SK-N-SH (cell line): Measurements from ENCODE around the gene TRAPPC12. TPM values are rescaled to one million over a fixed set of nuclear protein-coding genes. Genes with fewer than 3 reads are reported as not detected.

ENCODE experiments used
- CTCF ChIA-PET: fragments of 300-600, 350-600 bp; formaldehyde crosslinking; extraction: SDS; loops from one replicate; lab custom pipeline; 2021; lab: Yijun Ruan, JAX
- POLR2A ChIA-PET: fragments of 350-600 bp; sonication (Branson Sonifier 250); formaldehyde crosslinking; extraction: SDS; loops from one replicate; lab custom pipeline; 2020; ENCODE audit warnings: antibody characterized with exemption, inconsistent platforms; lab: Yijun Ruan, JAX
- DNase-seq: peaks from one replicate; pipeline ENCODE4 v3.0.0; 2012
- H2AFZ ChIP-seq: fragments of 200-600 bp; sonication (generic); 2 replicates; pipeline ENCODE4 v1.8.1; 2016; ENCODE audit warnings: antibody characterized with exemption, mild to moderate bottlenecking, low read depth
- H3F3A ChIP-seq: fragments of 200-600 bp; sonication (generic); replicated peaks from 2 replicates; pipeline ENCODE3; 2016; ENCODE audit warnings: antibody characterized with exemption, mild to moderate bottlenecking; ENCODE audit not compliant: insufficient read depth
- H3K27ac ChIP-seq, 2 experiments: fragments of 200-500 bp in 1 of 2; fragments of 200-600 bp in 1 of 2; sonication (Bioruptor generic) in 1 of 2; sonication (generic), shearing (Covaris generic) in 1 of 2; 2 replicates each; pipeline versions ENCODE4 v1.5.1 to v1.6.1; 2014 to 2016; ENCODE audit warnings: low read depth in 2 of 2, inconsistent platforms in 1 of 2, low read length in 1 of 2, mild to moderate bottlenecking in 1 of 2, mixed read lengths in 1 of 2
- H3K27me3 ChIP-seq: fragments of 200-600 bp; sonication (generic), shearing (Covaris generic); 2 replicates; pipeline ENCODE4 v1.6.1; 2016; ENCODE audit warnings: mixed run types; ENCODE audit not compliant: insufficient read depth
- H3K36me3 ChIP-seq, 2 experiments: fragments of 200-500 bp in 1 of 2; fragments of 200-600 bp in 1 of 2; sonication (Bioruptor generic) in 1 of 2; sonication (generic) in 1 of 2; replicated peaks in 1 of 2; 2 replicates each; pipeline versions ENCODE3 to v1.5.1; 2014 to 2016; ENCODE audit warnings: low read length in 1 of 2, mild to moderate bottlenecking in 1 of 2; ENCODE audit not compliant: insufficient read depth in 2 of 2, control insufficient read depth in 1 of 2
- H3K4me1 ChIP-seq, 2 experiments: fragments of 200-500 bp in 1 of 2; fragments of 200-600 bp in 1 of 2; sonication (Bioruptor generic) in 1 of 2; sonication (generic), shearing (Covaris generic) in 1 of 2; 2 replicates each; pipeline versions ENCODE4 v1.5.1 to v1.6.1; 2014 to 2016; ENCODE audit warnings: low read depth in 1 of 2, low read length in 1 of 2, mixed run types in 1 of 2; ENCODE audit not compliant: insufficient read depth in 2 of 2, control insufficient read depth in 1 of 2
- H3K4me2 ChIP-seq: fragments of 200-600 bp; sonication (generic), shearing (Covaris generic); 2 replicates; pipeline ENCODE4 v1.6.1; 2017; ENCODE audit warnings: mixed run types
- H3K4me3 ChIP-seq, 2 experiments: fragments of 200-500 bp in 1 of 2; fragments of 200-600 bp in 1 of 2; sonication (Bioruptor generic) in 1 of 2; sonication (generic), shearing (Covaris generic) in 1 of 2; 2 replicates each; pipeline versions ENCODE4 v1.5.1 to v1.8.1; 2014 to 2016; ENCODE audit warnings: low read depth in 2 of 2, inconsistent platforms in 1 of 2, low read length in 1 of 2, mild to moderate bottlenecking in 1 of 2, mixed read lengths in 1 of 2, moderate library complexity in 1 of 2
- H3K79me2 ChIP-seq: fragments of 200-600 bp; sonication (generic); 2 replicates; pipeline ENCODE4 v1.8.1; 2017; ENCODE audit warnings: mild to moderate bottlenecking; ENCODE audit not compliant: insufficient read depth
- H3K9ac ChIP-seq: fragments of 200-600 bp; sonication (generic); 2 replicates; pipeline ENCODE4 v1.6.1; 2017; ENCODE audit warnings: mixed run types
- H3K9me2 ChIP-seq: fragments of 200-600 bp; sonication (generic); 2 replicates; pipeline ENCODE4 v1.6.1; 2017; ENCODE audit warnings: mixed run types
- H3K9me3 ChIP-seq: fragments of 200-600 bp; sonication (generic); 2 replicates; pipeline ENCODE4 v1.6.1; 2017; ENCODE audit warnings: mixed run types, mild to moderate bottlenecking, moderate library complexity
- H4K20me1 ChIP-seq: fragments of 200-600 bp; sonication (generic); 2 replicates; pipeline ENCODE4 v1.6.1; 2017; ENCODE audit warnings: mild to moderate bottlenecking, mixed run types; ENCODE audit not compliant: insufficient read depth
- CHD2 ChIP-seq: fragments of 150-350 bp; IDR thresholded peaks from 2 replicates; pipeline ENCODE4 v1.6.1; 2018; ENCODE audit warnings: low read length; ENCODE audit not compliant: partially characterized antibody
- ELF1 ChIP-seq: IDR thresholded peaks from 2 replicates; pipeline ENCODE4 v1.4.0; 2012
- EP300 ChIP-seq, 2 experiments: IDR thresholded peaks; 2 replicates each; pipeline versions ENCODE4 v1.4.0 to v1.6.1; 2012; ENCODE audit warnings: borderline replicate concordance in 1 of 2, low read depth in 1 of 2, low read length in 1 of 2
- EZH2phosphoT487 ChIP-seq: fragments of 200-600 bp; sonication (generic); IDR thresholded peaks from 2 replicates; pipeline ENCODE4 v1.6.1; 2017; ENCODE audit warnings: low read depth, mixed run types, mild to moderate bottlenecking, antibody characterized with exemption, moderate library complexity, borderline replicate concordance
- FOSL2 ChIP-seq: IDR thresholded peaks from 2 replicates; pipeline ENCODE4 v1.4.0; 2012; ENCODE audit warnings: low read depth, mild to moderate bottlenecking, moderate library complexity, borderline replicate concordance
- FOXM1 ChIP-seq: IDR thresholded peaks from 2 replicates; pipeline ENCODE4 v1.4.0; 2012; ENCODE audit warnings: low read depth, mild to moderate bottlenecking
- MAX ChIP-seq: IDR thresholded peaks from 2 replicates; pipeline ENCODE4 v1.4.0; 2012; ENCODE audit warnings: low read depth
- MXI1 ChIP-seq: IDR thresholded peaks from 2 replicates; pipeline ENCODE4 v1.6.1; 2012; ENCODE audit warnings: mild to moderate bottlenecking, low read depth, low read length, improper control_type of control experiment
- NRF1 ChIP-seq: IDR thresholded peaks from 2 replicates; pipeline ENCODE4 v1.6.1; 2012; ENCODE audit warnings: low read depth, mild to moderate bottlenecking, low read length
- RCOR1 ChIP-seq: fragments of 150-350 bp; IDR thresholded peaks from 2 replicates; pipeline ENCODE4 v1.6.1; 2017; ENCODE audit warnings: antibody characterized with exemption, low read length
- RFX5 ChIP-seq: IDR thresholded peaks from 2 replicates; pipeline ENCODE4 v1.6.1; 2012; ENCODE audit warnings: mild to moderate bottlenecking, improper control_type of control experiment, low read length
- SIN3A ChIP-seq: IDR thresholded peaks from 2 replicates; pipeline ENCODE4 v1.6.1; 2012; ENCODE audit warnings: low read depth, mild to moderate bottlenecking, low read length, moderate library complexity, borderline replicate concordance
- TAF1 ChIP-seq: IDR thresholded peaks from 2 replicates; pipeline ENCODE4 v1.6.1; 2012; ENCODE audit warnings: low read depth, mild to moderate bottlenecking, low read length, moderate library complexity, borderline replicate concordance
- ZBTB33 ChIP-seq: IDR thresholded peaks from 2 replicates; pipeline ENCODE4 v1.4.0; 2012; ENCODE audit warnings: low read depth, borderline replicate concordance
- WGBS: methylation state at CpG from one replicate; pipeline ENCODE4 v1.1.6; 2017; ENCODE audit warnings: low lambda C conversion rate; 5-methylcytosine and 5-hydroxymethylcytosine counted together
- polyA plus RNA-seq, 3 experiments: library from polyadenylated mRNA; depleted of rRNA; stranded (reverse); fragments of >200 nt; gene quantifications; 2 replicates each; pipeline ENCODE4 v1.2.3, GENCODE V29; 2012
- TF ChIP-seq, protein P1 (sequence below): fragments of 150-350 bp; IDR thresholded peaks from 2 replicates; pipeline ENCODE4 v1.6.1; 2016; ENCODE audit warnings: mild to moderate bottlenecking, low read depth, low read length
- TF ChIP-seq, protein P2 (sequence below): IDR thresholded peaks from 2 replicates; pipeline ENCODE4; 2012

Gene TRAPPC12
- polyA plus RNA-seq, 1 of the 3 experiments (the other 2 are of a cell fraction), result 83.3 TPM

DNA sequence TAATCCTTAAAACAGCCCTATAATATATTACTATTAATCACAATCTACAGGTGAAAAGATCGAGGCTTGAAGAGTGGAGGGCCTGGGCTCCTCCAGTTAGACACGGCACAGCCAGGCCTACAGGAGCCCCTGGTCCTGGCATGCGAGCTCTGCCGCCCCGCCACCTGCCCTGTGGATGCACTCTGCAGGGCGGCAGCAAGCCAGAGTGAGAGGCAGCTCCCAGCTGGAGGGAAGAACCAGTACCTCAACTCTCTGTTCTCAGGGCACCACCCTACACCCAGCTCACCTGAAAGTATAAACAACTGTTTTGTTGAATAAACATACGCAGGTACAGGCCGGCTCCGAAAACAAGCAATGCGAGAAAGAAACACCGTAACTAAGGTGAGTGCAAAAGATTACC lies 36.5 kb upstream of the TRAPPC12 start:
- POLR2A ChIA-PET, result interaction anchor here (0.7 kb wide), 1 partner anchor 497 kb away, joined by 3 read pairs; no protein-coding TSS in a partner anchor
- TF ChIP-seq TAF1 (no peak), FOXM1 (no peak), EZH2phosphoT487 (no peak), SIN3A (no peak), NRF1 (no peak), EP300 (IDR thresholded peaks at IDR 0.05; ENCODE audit: borderline replicate concordance in 1 of 2, low read depth in 1 of 2, low read length in 1 of 2) (no peak), MXI1 (no peak), ELF1 (no peak), RFX5 (no peak), RCOR1 (no peak), CHD2 (no peak), ZBTB33 (no peak), MAX (no peak), FOSL2 (no peak)
- TF ChIP-seq, protein P1, sequence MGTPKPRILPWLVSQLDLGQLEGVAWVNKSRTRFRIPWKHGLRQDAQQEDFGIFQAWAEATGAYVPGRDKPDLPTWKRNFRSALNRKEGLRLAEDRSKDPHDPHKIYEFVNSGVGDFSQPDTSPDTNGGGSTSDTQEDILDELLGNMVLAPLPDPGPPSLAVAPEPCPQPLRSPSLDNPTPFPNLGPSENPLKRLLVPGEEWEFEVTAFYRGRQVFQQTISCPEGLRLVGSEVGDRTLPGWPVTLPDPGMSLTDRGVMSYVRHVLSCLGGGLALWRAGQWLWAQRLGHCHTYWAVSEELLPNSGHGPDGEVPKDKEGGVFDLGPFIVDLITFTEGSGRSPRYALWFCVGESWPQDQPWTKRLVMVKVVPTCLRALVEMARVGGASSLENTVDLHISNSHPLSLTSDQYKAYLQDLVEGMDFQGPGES, result no peak
- TF ChIP-seq, protein P2, sequence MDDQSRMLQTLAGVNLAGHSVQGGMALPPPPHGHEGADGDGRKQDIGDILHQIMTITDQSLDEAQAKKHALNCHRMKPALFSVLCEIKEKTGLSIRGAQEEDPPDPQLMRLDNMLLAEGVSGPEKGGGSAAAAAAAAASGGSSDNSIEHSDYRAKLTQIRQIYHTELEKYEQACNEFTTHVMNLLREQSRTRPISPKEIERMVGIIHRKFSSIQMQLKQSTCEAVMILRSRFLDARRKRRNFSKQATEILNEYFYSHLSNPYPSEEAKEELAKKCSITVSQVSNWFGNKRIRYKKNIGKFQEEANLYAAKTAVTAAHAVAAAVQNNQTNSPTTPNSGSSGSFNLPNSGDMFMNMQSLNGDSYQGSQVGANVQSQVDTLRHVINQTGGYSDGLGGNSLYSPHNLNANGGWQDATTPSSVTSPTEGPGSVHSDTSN, result no peak
- TF ChIP-seq, all 33 proteins: peak for 0
- no peaks in the 10 kb centered on the region for H3K9me2 ChIP-seq
- DNase-seq, result no peak
- H3K36me3 ChIP-seq, result peaks cover 3 to 6% of the 10 kb centered on the region in 2 experiments
- H3K9ac ChIP-seq, result no peak overlapping the region
- H3K79me2 ChIP-seq, result peaks cover 5% of the 10 kb centered on the region; the same call in 1 of the 2 replicates
- WGBS, result over 99% methylated on average over 10 of the region's 11 CpGs
- no peaks in the 10 kb centered on the region for H4K20me1 ChIP-seq
- H2AFZ ChIP-seq, result no peak overlapping the region
- no peaks in the 10 kb centered on the region for H3K27me3 ChIP-seq
- H3K4me2 ChIP-seq, result no peak overlapping the region
- H3K27ac ChIP-seq, result no peak overlapping the region
- H3K4me3 ChIP-seq, result no peak overlapping the region
- no peaks in the 10 kb centered on the region; a peak in 1 of 4 replicates for H3K4me1 ChIP-seq
- CTCF ChIA-PET, result no interaction called here
- H3F3A ChIP-seq, result no peaks in the 10 kb centered on the region
- no peaks in the 10 kb centered on the region for H3K9me3 ChIP-seq
